Measurements from ENCODE around the gene UMOD. TPM values are rescaled to one million over a fixed set of nuclear protein-coding genes. Genes with fewer than 3 reads are reported as not detected.

The UMOD gene
- total and polyA plus RNA-seq, 9 of the 15 experiments (the other 6 are each of a cell fraction or from before 2014, with no cell fraction given) = not detected

GRCh38 chr16:20355114-20355782 lies 2.7 kb upstream of the UMOD start:
- BruUV-seq (replicated peaks) = no TSS peak
- no peaks in the 10 kb centered on the region for H3K79me2 ChIP-seq (ENCODE audit: control insufficient read depth, insufficient read depth, low read length)
- H3K4me2 ChIP-seq (ENCODE audit: insufficient read depth, low read length) = no peak overlapping the region
- no peak overlapping the region for H3K4me3 ChIP-seq
- no peaks in the 10 kb centered on the region for H3K9me3 ChIP-seq (replicated peaks; ENCODE audit: control insufficient read depth, insufficient read depth, low read depth, low read length)
- POLR2A ChIA-PET = no interaction called here
- FAIRE-seq (no peak), DNase-seq (ENCODE audit: extremely low read depth in 1 of 4, low spot score in 3 of 4) (no peak), ATAC-seq (no peak)
- in situ Hi-C loops (cut with MboI) (no loop called here), intact Hi-C loops (cut with micrococcal nuclease) (no loop called here)
- TF ChIP-seq SP2 (IDR thresholded peaks at IDR 0.05; ENCODE audit: extremely low read depth, low read depth, low read length, poor library complexity, severe bottlenecking) (no peak), PTBP1 (IDR thresholded peaks at IDR 0.05; ENCODE audit: low read depth, low read length) (no peak), GTF3C2 (IDR thresholded peaks at IDR 0.05; ENCODE audit: borderline replicate concordance, extremely low read depth, insufficient read length) (no peak), CCAR2 (IDR thresholded peaks at IDR 0.05; ENCODE audit: low read depth, low read length) (no peak), SAFB2 (IDR thresholded peaks at IDR 0.05; ENCODE audit: borderline replicate concordance, low read depth, low read length, severe bottlenecking) (no peak), TEAD4 (IDR thresholded peaks at IDR 0.05; ENCODE audit: low read length) (no peak), TEAD4 (CRISPR knock-in tag; IDR thresholded peaks at IDR 0.05; ENCODE audit: borderline replicate concordance) (no peak), SREBF2 (CRISPR knock-in tag; IDR thresholded peaks at IDR 0.05) (no peak), KDM2B (CRISPR knock-in tag; IDR thresholded peaks at IDR 0.05) (no peak), ARID1B (IDR thresholded peaks at IDR 0.05) (no peak), SMC3 (conservative IDR thresholded peaks at IDR 0.05; ENCODE audit: insufficient read depth, low read depth, low read length) (no peak)
- TF ChIP-seq, protein P1, sequence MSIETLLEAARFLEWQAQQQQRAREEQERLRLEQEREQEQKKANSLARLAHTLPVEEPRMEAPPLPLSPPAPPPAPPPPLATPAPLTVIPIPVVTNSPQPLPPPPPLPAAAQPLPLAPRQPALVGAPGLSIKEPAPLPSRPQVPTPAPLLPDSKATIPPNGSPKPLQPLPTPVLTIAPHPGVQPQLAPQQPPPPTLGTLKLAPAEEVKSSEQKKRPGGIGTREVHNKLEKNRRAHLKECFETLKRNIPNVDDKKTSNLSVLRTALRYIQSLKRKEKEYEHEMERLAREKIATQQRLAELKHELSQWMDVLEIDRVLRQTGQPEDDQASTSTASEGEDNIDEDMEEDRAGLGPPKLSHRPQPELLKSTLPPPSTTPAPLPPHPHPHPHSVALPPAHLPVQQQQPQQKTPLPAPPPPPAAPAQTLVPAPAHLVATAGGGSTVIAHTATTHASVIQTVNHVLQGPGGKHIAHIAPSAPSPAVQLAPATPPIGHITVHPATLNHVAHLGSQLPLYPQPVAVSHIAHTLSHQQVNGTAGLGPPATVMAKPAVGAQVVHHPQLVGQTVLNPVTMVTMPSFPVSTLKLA (conservative IDR thresholded peaks at IDR 0.05) = no peak
- TF ChIP-seq, protein P2, sequence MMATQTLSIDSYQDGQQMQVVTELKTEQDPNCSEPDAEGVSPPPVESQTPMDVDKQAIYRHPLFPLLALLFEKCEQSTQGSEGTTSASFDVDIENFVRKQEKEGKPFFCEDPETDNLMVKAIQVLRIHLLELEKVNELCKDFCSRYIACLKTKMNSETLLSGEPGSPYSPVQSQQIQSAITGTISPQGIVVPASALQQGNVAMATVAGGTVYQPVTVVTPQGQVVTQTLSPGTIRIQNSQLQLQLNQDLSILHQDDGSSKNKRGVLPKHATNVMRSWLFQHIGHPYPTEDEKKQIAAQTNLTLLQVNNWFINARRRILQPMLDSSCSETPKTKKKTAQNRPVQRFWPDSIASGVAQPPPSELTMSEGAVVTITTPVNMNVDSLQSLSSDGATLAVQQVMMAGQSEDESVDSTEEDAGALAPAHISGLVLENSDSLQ (IDR thresholded peaks at IDR 0.05) = no peak
- TF ChIP-seq, protein P3, sequence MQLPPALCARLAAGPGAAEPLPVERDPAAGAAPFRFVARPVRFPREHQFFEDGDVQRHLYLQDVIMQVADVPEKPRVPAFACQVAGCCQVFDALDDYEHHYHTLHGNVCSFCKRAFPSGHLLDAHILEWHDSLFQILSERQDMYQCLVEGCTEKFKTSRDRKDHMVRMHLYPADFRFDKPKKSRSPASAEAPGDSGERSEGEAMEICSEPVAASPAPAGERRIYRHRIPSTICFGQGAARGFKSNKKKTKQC (CRISPR knock-in tag; IDR thresholded peaks at IDR 0.05) = no peak
- 3% methylated on average over 7 of the region's 7 CpGs for WGBS (ENCODE audit: insufficient coverage, low coverage, missing lambda C conversion rate)
- no peaks in the 10 kb centered on the region for H4K20me1 ChIP-seq (replicated peaks; ENCODE audit: control insufficient read depth, insufficient read depth, low read length)
- CTCF ChIA-PET (ENCODE audit: low intra/inter-chr PET ratio) = no interaction called here
- no peaks in the 10 kb centered on the region for H3K4me1 ChIP-seq (replicated peaks in 1 of 2; ENCODE audit: control insufficient read depth in 2 of 2, insufficient read depth in 2 of 2, low read length in 2 of 2)
- no peaks in the 10 kb centered on the region for H3K9me1 ChIP-seq (ENCODE audit: control insufficient read depth, insufficient read depth, low read length)
- no peak overlapping the region for H3K9ac ChIP-seq (ENCODE audit: insufficient read depth in 1 of 2, low read depth in 2 of 2, low read length in 2 of 2)
- no peaks in the 10 kb centered on the region for H3K36me3 ChIP-seq (ENCODE audit: control insufficient read depth, insufficient read depth, low read length)
- H3K27me3 ChIP-seq (ENCODE audit: control insufficient read depth in 2 of 2, insufficient read depth in 2 of 2, low read length in 2 of 2) = peaks cover 2 to 4% of the 10 kb centered on the region in 2 experiments; a peak in 2 of 5 replicates
- no peak overlapping the region for H2AFZ ChIP-seq (ENCODE audit: low read depth, low read length)
- H3K27ac ChIP-seq (ENCODE audit: extremely low read depth, low read depth, low read length) = no peak overlapping the region
